Loucy (cell line): ENCODE measurements around the gene ATP13A4.

ENCODE experiments used
- H2AFZ ChIP-seq: fragments of 200-600 bp; sonication (generic); 2 replicates; pipeline ENCODE4 v1.6.0; 2016; ENCODE audit warnings: antibody characterized with exemption, mild to moderate bottlenecking, low read length, moderate library complexity
- H3F3A ChIP-seq: fragments of 200-600 bp; 2 replicates; pipeline ENCODE4 v1.6.0; 2016; ENCODE audit warnings: antibody characterized with exemption, low read depth, mild to moderate bottlenecking
- H3K27me3 ChIP-seq: fragments of 200-600 bp; sonication (generic); 2 replicates; pipeline ENCODE4 v1.6.1; 2014; ENCODE audit warnings: low read length, mild to moderate bottlenecking; ENCODE audit not compliant: insufficient read depth, poor library complexity, severe bottlenecking
- H3K36me3 ChIP-seq: fragments of 200-600 bp; sonication (generic); 2 replicates; pipeline ENCODE4 v1.6.1; 2016; ENCODE audit warnings: low read length; ENCODE audit not compliant: insufficient read depth
- H3K4me1 ChIP-seq: fragments of 200-600 bp; sonication (generic); 2 replicates; pipeline ENCODE4 v1.5.1; 2014; ENCODE audit warnings: low read length, mild to moderate bottlenecking; ENCODE audit not compliant: insufficient read depth, poor library complexity, severe bottlenecking
- H3K4me2 ChIP-seq: fragments of 200-600 bp; sonication (generic); 2 replicates; pipeline ENCODE4 v1.6.0; 2014; ENCODE audit warnings: antibody characterized with exemption, low read length, low read depth, mild to moderate bottlenecking; ENCODE audit not compliant: poor library complexity, severe bottlenecking
- H3K4me3 ChIP-seq: fragments of 200-600 bp; sonication (generic); 2 replicates; pipeline ENCODE4 v1.5.1; 2014; ENCODE audit warnings: low read length, mild to moderate bottlenecking, mixed read lengths; ENCODE audit not compliant: poor library complexity, severe bottlenecking
- H3K79me2 ChIP-seq: fragments of 200-600 bp; sonication (generic); 2 replicates; pipeline ENCODE4 v1.6.1; 2014; ENCODE audit warnings: low read length; ENCODE audit not compliant: insufficient read depth
- H3K9ac ChIP-seq: fragments of 200-600 bp; sonication (generic); 2 replicates; pipeline ENCODE4 v1.6.0; 2014; ENCODE audit warnings: mild to moderate bottlenecking, low read depth, low read length, moderate library complexity; ENCODE audit not compliant: poor library complexity, severe bottlenecking
- H3K9me2 ChIP-seq: fragments of 200-600 bp; sonication (generic); replicated peaks from 2 replicates; pipeline ENCODE4 v1.6.1; 2016; ENCODE audit warnings: low read depth, low read length, mixed read lengths
- H3K9me3 ChIP-seq: fragments of 200-600 bp; sonication (generic); 2 replicates; pipeline ENCODE4 v1.6.1; 2014; ENCODE audit warnings: mild to moderate bottlenecking, antibody characterized with exemption, low read length, low read depth; ENCODE audit not compliant: insufficient read depth
- H4K20me1 ChIP-seq: fragments of 200-600 bp; sonication (generic); 2 replicates; pipeline ENCODE4 v1.6.0; 2014; ENCODE audit warnings: antibody characterized with exemption, low read length, mild to moderate bottlenecking; ENCODE audit not compliant: insufficient read depth, poor library complexity, severe bottlenecking
- CTCF ChIP-seq: fragments of 200-600 bp; sonication (generic); conservative IDR thresholded peaks from 2 replicates; pipeline ENCODE4 v1.5.1; 2014; ENCODE audit warnings: mild to moderate bottlenecking, antibody characterized with exemption, low read length
- EZH2phosphoT487 ChIP-seq: fragments of 200-600 bp; IDR thresholded peaks from 2 replicates; pipeline ENCODE4 v1.6.1; 2018; ENCODE audit warnings: antibody characterized with exemption, mild to moderate bottlenecking, moderate library complexity, borderline replicate concordance

The ATP13A4 gene

DNA sequence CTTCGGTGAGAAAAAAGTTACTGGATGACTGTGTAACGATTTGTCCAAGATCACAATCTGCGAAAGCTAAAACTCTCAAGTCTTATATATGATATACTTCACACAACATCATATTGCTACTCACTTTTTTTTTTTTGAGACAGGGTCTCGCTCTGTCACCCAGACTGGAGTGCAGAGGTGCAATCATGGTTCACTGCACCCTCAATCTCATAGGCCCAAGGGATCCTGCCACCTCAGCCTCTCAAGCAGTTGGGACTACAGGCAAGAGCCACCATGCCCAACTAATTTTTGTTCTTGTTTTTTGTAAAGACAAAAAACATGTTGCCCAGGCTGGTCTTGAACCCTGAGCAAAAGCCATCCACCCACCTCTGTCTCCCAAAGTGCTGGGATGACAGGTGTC is 5.4 kb upstream of the ATP13A4 start:
- H4K20me1 ChIP-seq: no peaks in the 10 kb centered on the region
- H3K79me2 ChIP-seq: no peaks in the 10 kb centered on the region
- no peak overlapping the region for H3K4me3 ChIP-seq
- TF ChIP-seq EZH2phosphoT487 (no peak), CTCF (no peak)
- no peaks in the 10 kb centered on the region for H3K27me3 ChIP-seq
- no peaks in the 10 kb centered on the region for H3F3A ChIP-seq
- H3K9ac ChIP-seq: no peak overlapping the region
- H3K4me1 ChIP-seq: no peaks in the 10 kb centered on the region
- H3K4me2 ChIP-seq: no peak overlapping the region
- H3K36me3 ChIP-seq: no peaks in the 10 kb centered on the region
- H2AFZ ChIP-seq: no peak overlapping the region
- H3K9me2 ChIP-seq: no peaks in the 10 kb centered on the region
- H3K9me3 ChIP-seq: no peaks in the 10 kb centered on the region

- Histone ChIP-seq H3K36me3 (no peaks in the 10 kb centered on the region), H2AFZ (no peak overlapping the region), H3K4me3 (no peak overlapping the region), H3K9ac (no peak overlapping the region), H3K27me3 (no peaks in the 10 kb centered on the region), H3K4me2 (no peak overlapping the region), H3K4me1 (no peaks in the 10 kb centered on the region), H3K79me2 (no peaks in the 10 kb centered on the region), H3K9me3 (no peaks in the 10 kb centered on the region), H3K9me2 (no peaks in the 10 kb centered on the region), H4K20me1 (no peaks in the 10 kb centered on the region), H3F3A (no peaks in the 10 kb centered on the region)
- no peak for TF ChIP-seq CTCF
- no peak for TF ChIP-seq EZH2phosphoT487
These were observed 4.4 kb upstream of the ATP13A4 start for GRCh38 chr3:193559100-193559499.

- H2AFZ ChIP-seq: no peak overlapping the region
- no peaks in the 10 kb centered on the region for H3K27me3 ChIP-seq
- H3K9ac ChIP-seq: no peak overlapping the region
- no peaks in the 10 kb centered on the region for H3K4me1 ChIP-seq
- no peaks in the 10 kb centered on the region for H3K9me3 ChIP-seq
- no peak overlapping the region for H3K4me3 ChIP-seq
- no peaks in the 10 kb centered on the region for H4K20me1 ChIP-seq
- no peak for TF ChIP-seq EZH2phosphoT487
- no peak for TF ChIP-seq CTCF
- H3K9me2 ChIP-seq: no peaks in the 10 kb centered on the region
- no peaks in the 10 kb centered on the region for H3K36me3 ChIP-seq
- H3K4me2 ChIP-seq: no peak overlapping the region
- H3F3A ChIP-seq: no peaks in the 10 kb centered on the region
- no peaks in the 10 kb centered on the region for H3K79me2 ChIP-seq
These were observed 2.1 kb upstream of the ATP13A4 start for GRCh38 chr3:193556841-193557240.
